SK-N-DZ (cell line): ENCODE results near the gene ANKMY1.
"Not testable (repeated sequence)": the region's sequence is repeated elsewhere in the genome, so short reads cannot be mapped to it uniquely, and the experiment has no call there.

Source experiments
- DNase-seq: peaks from one replicate; pipeline ENCODE4 v3.0.0-alpha.2; 2015; ENCODE audit warnings: low spot score

Gene ANKMY1

GRCh38 chr2:240522406-240522805 is 35.4 kb downstream of the ANKMY1 start:
- DNase-seq: no peak

GRCh38 chr2:240521885-240522284 is 35.9 kb downstream of the ANKMY1 start:
- DNase-seq: not testable (repeated sequence)

GRCh38 chr2:240520974-240521350 is 36.8 kb downstream of the ANKMY1 start:
- DNase-seq: no peak

GRCh38 chr2:240520130-240520973 is 37.4 kb downstream of the ANKMY1 start:
- DNase-seq: no peak

- DNase-seq: no peak
These were observed 38.2 kb downstream of the ANKMY1 start for GRCh38 chr2:240519396-240520129.

- no peak for DNase-seq
These were observed 38.8 kb downstream of the ANKMY1 start for GRCh38 chr2:240518981-240519380.

GRCh38 chr2:240517342-240517741 is 40.4 kb downstream of the ANKMY1 start:
- no peak for DNase-seq

GRCh38 chr2:240514631-240515030 is 43.2 kb downstream of the ANKMY1 start:
- DNase-seq: no peak

GRCh38 chr2:240513549-240514287 is 44.1 kb downstream of the ANKMY1 start:
- DNase-seq: peak; percentile 23

GRCh38 chr2:240512666-240513535 is 44.9 kb downstream of the ANKMY1 start:
- DNase-seq: no peak

GRCh38 chr2:240512109-240512485 is 45.7 kb downstream of the ANKMY1 start:
- DNase-seq: no peak

GRCh38 chr2:240511351-240512108 is 46.3 kb downstream of the ANKMY1 start:
- no peak for DNase-seq

- DNase-seq: no peak
These were observed 47.1 kb downstream of the ANKMY1 start for GRCh38 chr2:240510513-240511210.

- DNase-seq: no peak
These were observed 47.9 kb downstream of the ANKMY1 start for GRCh38 chr2:240509667-240510512.

- no peak for DNase-seq
These were observed 48.8 kb downstream of the ANKMY1 start for GRCh38 chr2:240508832-240509545.

- DNase-seq: no peak
These were observed 50.0 kb downstream of the ANKMY1 start for GRCh38 chr2:240507778-240508251.

- DNase-seq: no peak
These were observed 50.6 kb downstream of the ANKMY1 start for GRCh38 chr2:240507060-240507777.
